GM12878 (cell line): Measurements from ENCODE around the gene DCC. TPM values are rescaled to one million over a fixed set of nuclear protein-coding genes. Genes with fewer than 3 reads are reported as not detected.
"Not testable (repeated sequence)": the region's sequence is repeated elsewhere in the genome, so short reads cannot be mapped to it uniquely, and the experiment has no call there.

Experiments used
- ATAC-seq: fragments of 200-7000 bp; cut with Tn5 transposase; 3 replicates; pipeline ENCODE4 v1.9.1; 2020; ENCODE audit warnings: mild to moderate bottlenecking, moderate library complexity
- BruUV-seq: library from RNA; stranded (reverse); fragments of 400-500 nt; replicated peaks from 2 replicates; lab custom pipeline; 2021; lab: Mats Ljungman, UMichigan
- CTCF ChIA-PET: fragments of 300-600 bp; sonication (Branson Sonifier 250); formaldehyde crosslinking; extraction: SDS; loops from one replicate; lab custom pipeline; 2021; ENCODE audit warnings: inconsistent platforms; lab: Yijun Ruan, JAX
- POLR2A ChIA-PET: fragments of 350-600 bp; formaldehyde crosslinking; extraction: SDS; loops from one replicate; lab custom pipeline; 2021; ENCODE audit warnings: inconsistent platforms; lab: Charles Lee
- RAD21 ChIA-PET: fragments of 300-600 bp; sonication (Branson Sonifier 250); formaldehyde crosslinking; loops from one replicate; lab custom pipeline; 2023; ENCODE audit warnings: antibody characterized with exemption; ENCODE audit not compliant: unreplicated experiment; lab: Charles Lee
- SMC1A ChIA-PET: fragments of 300-600 bp; sonication (Branson Sonifier 250); formaldehyde crosslinking; loops from one replicate; lab custom pipeline; 2023; ENCODE audit not compliant: unreplicated experiment, uncharacterized antibody; lab: Charles Lee
- DNase-seq: peaks from one replicate; pipeline ENCODE4 v3.0.0-alpha.2; 2011; ENCODE audit warnings: low read depth, low spot score
- FAIRE-seq: peaks from 3 replicates; lab custom pipeline; 2011; peaks lifted over from hg19 to GRCh38; lab: Jason Lieb, UNC
- H2AFZ ChIP-seq: 2 replicates; pipeline ENCODE4 v1.6.0; 2011; ENCODE audit warnings: low read depth, low read length, control low read depth; ENCODE audit not compliant: control insufficient read depth
- H3K27ac ChIP-seq: 2 replicates; pipeline ENCODE4 v1.5.1; 2011; ENCODE audit warnings: control low read depth; ENCODE audit not compliant: control insufficient read depth, insufficient read depth
- H3K27me3 ChIP-seq, 2 experiments: replicated peaks in 1 of 2; 2 replicates each; pipeline versions ENCODE4 v1.6.0 to v1.6.1; 2011; ENCODE audit warnings: low read length in 1 of 2; ENCODE audit not compliant: control insufficient read depth in 2 of 2, insufficient read depth in 2 of 2
- H3K36me3 ChIP-seq, 2 experiments: 2 replicates each; pipeline ENCODE4 v1.5.1; 2011; ENCODE audit warnings: low read length in 1 of 2; ENCODE audit not compliant: control insufficient read depth in 2 of 2, insufficient read depth in 2 of 2
- H3K4me1 ChIP-seq: 2 replicates; pipeline ENCODE4 v1.6.1; 2011; ENCODE audit warnings: mild to moderate bottlenecking, low read length, moderate library complexity, mixed read lengths; ENCODE audit not compliant: control insufficient read depth, insufficient read depth
- H3K4me2 ChIP-seq: 2 replicates; pipeline ENCODE4 v1.6.0; 2011; ENCODE audit warnings: control low read depth; ENCODE audit not compliant: control insufficient read depth, insufficient read depth
- H3K4me3 ChIP-seq: fragments of 200-600 bp; sonication (generic); 2 replicates; pipeline ENCODE4 v1.5.1; 2016
- H3K79me2 ChIP-seq: 2 replicates; pipeline ENCODE4 v1.6.0; 2011; ENCODE audit warnings: low read length; ENCODE audit not compliant: control insufficient read depth, insufficient read depth
- H3K9ac ChIP-seq: 2 replicates; pipeline ENCODE4 v1.8.0; 2011; ENCODE audit warnings: low read length, control low read depth, mixed read lengths; ENCODE audit not compliant: control insufficient read depth, insufficient read depth
- H3K9me3 ChIP-seq: replicated peaks from 3 replicates; pipeline ENCODE4 v1.5.1; 2011; ENCODE audit warnings: mild to moderate bottlenecking, low read length; ENCODE audit not compliant: control insufficient read depth, insufficient read depth
- H4K20me1 ChIP-seq: 2 replicates; pipeline ENCODE4 v1.6.0; 2011; ENCODE audit not compliant: control insufficient read depth, insufficient read depth
- CEBPB ChIP-seq, 2 experiments: fragments of 150-350 bp in 1 of 2; IDR thresholded peaks; 2 replicates each; pipeline ENCODE4 v1.6.1; 2012 to 2014; ENCODE audit warnings: low read depth in 2 of 2, low read length in 2 of 2, borderline replicate concordance in 1 of 2, inconsistent platforms in 1 of 2
- DPF2 ChIP-seq: fragments of 450-650 bp; IDR thresholded peaks from 2 replicates; pipeline ENCODE4 v1.6.1; 2017; ENCODE audit warnings: mild to moderate bottlenecking
- E4F1 ChIP-seq: fragments of 450-650 bp; IDR thresholded peaks from 2 replicates; pipeline ENCODE4 v1.6.1; 2018; ENCODE audit warnings: borderline replicate concordance, mild to moderate bottlenecking; ENCODE audit not compliant: partially characterized antibody
- GABPA ChIP-seq: IDR thresholded peaks from 2 replicates; pipeline ENCODE4 v1.6.1; 2014; ENCODE audit warnings: antibody characterized with exemption, low read depth, mild to moderate bottlenecking, inconsistent platforms
- HSF1 ChIP-seq: fragments of 150-350 bp; IDR thresholded peaks from 2 replicates; pipeline ENCODE4 v1.6.1; 2014; ENCODE audit warnings: mild to moderate bottlenecking, low read depth, low read length
- NFIC ChIP-seq: IDR thresholded peaks from 2 replicates; pipeline ENCODE4 v1.6.1; 2012; ENCODE audit warnings: low read depth, mild to moderate bottlenecking, inconsistent platforms, low read length, moderate library complexity
- NFYA ChIP-seq: IDR thresholded peaks from 2 replicates; pipeline ENCODE4 v1.6.1; 2011; ENCODE audit warnings: low read depth, mild to moderate bottlenecking, low read length, improper control_type of control experiment, borderline replicate concordance
- NR2C2 ChIP-seq: IDR thresholded peaks from 2 replicates; pipeline ENCODE4 v1.6.1; 2011; ENCODE audit warnings: borderline replicate concordance, low read depth; ENCODE audit not compliant: control insufficient read depth, insufficient read length
- NR2F1 ChIP-seq: fragments of 450-650 bp; conservative IDR thresholded peaks from 2 replicates; pipeline ENCODE4 v1.6.1; 2017; ENCODE audit warnings: mild to moderate bottlenecking
- PAX8 ChIP-seq: fragments of 450-650 bp; IDR thresholded peaks from 2 replicates; pipeline ENCODE4 v1.6.1; 2017; ENCODE audit warnings: mild to moderate bottlenecking, moderate library complexity
- PML ChIP-seq: IDR thresholded peaks from 2 replicates; pipeline ENCODE4 v1.6.1; 2012; ENCODE audit warnings: low read length, inconsistent platforms
- POU2F2 ChIP-seq: IDR thresholded peaks from 3 replicates; pipeline ENCODE4 v1.6.1; 2011; ENCODE audit warnings: low read depth, mild to moderate bottlenecking, low read length, borderline replicate concordance
- SMARCA5 ChIP-seq: fragments of 450-650 bp; IDR thresholded peaks from 2 replicates; pipeline ENCODE4 v1.6.1; 2017; ENCODE audit warnings: mild to moderate bottlenecking
- STAT1 ChIP-seq: fragments of 450-650 bp; conservative IDR thresholded peaks from 2 replicates; pipeline ENCODE4 v1.6.1; 2014; ENCODE audit warnings: antibody characterized with exemption, mild to moderate bottlenecking
- ZNF207 ChIP-seq: fragments of 450-650 bp; IDR thresholded peaks from 2 replicates; pipeline ENCODE4 v1.6.1; 2014; ENCODE audit warnings: antibody characterized with exemption, mild to moderate bottlenecking, borderline replicate concordance
- ZNF384 ChIP-seq: IDR thresholded peaks from 2 replicates; pipeline ENCODE4 v1.6.1; 2012; ENCODE audit warnings: low read depth, mild to moderate bottlenecking, low read length, improper control_type of control experiment, borderline replicate concordance
- WGBS: methylation state at CpG from one replicate; pipeline ENCODE4 v1.1.6; 2016; ENCODE audit warnings: low lambda C conversion rate; ENCODE audit not compliant: insufficient replicate concordance, insufficient coverage; ENCODE audit errors: missing lambda C conversion rate; 5-methylcytosine and 5-hydroxymethylcytosine counted together
- in situ Hi-C: fragments of 300-500 bp; cut with MboI; formaldehyde crosslinking; loops from 9 replicates; pipeline ENCODE4 v1.14.3; 2018; ENCODE audit warnings: mixed read lengths
- intact Hi-C: fragments of 100-400 bp; cut with micrococcal nuclease; formaldehyde crosslinking; loops from one replicate; pipeline ENCODE4 v1.14.2; 2022; ENCODE audit not compliant: unreplicated experiment
- polyA plus RNA-seq, 11 experiments: library from polyadenylated mRNA; depleted of rRNA in 4 of 11; unstranded in 6 of 11; stranded (reverse) in 5 of 11; fragments of >200 nt; fragmentation: Nextera tagmentation in 4 of 11; fragmentation: Illumina TruSeq in 1 of 11; extraction: Ambion mirVana in 4 of 11; extraction: Trizol in 1 of 11; gene quantifications; 1 replicate in 1 of 11; 2 replicates in 10 of 11; pipeline versions ENCODE4 v1.2.1 to v1.2.3, GENCODE V29; 2011 to 2016; ENCODE audit warnings: inconsistent platforms in 2 of 11, missing spikeins in 2 of 11, low read depth in 1 of 11
- total RNA-seq, 4 experiments: library from RNA; depleted of rRNA in 3 of 4; stranded (reverse); fragments of >200 nt in 3 of 4; fragmentation: Illumina TruSeq in 1 of 4; extraction: Trizol in 1 of 4; gene quantifications; 2 replicates each; pipeline versions ENCODE4 v1.2.1 to v1.2.3, GENCODE V29; 2013 to 2021

Gene DCC
- total and polyA plus RNA-seq, 10 of the 15 experiments (the other 5 are each of a cell fraction or from before 2014, with no cell fraction given): 0.01 TPM; not detected in 9

- no peak for TF ChIP-seq CEBPB (IDR thresholded peaks at IDR 0.05; ENCODE audit: borderline replicate concordance in 1 of 2, low read depth in 2 of 2, low read length in 2 of 2)
- TF ChIP-seq, all 136 proteins: peak for 0
Observed at GRCh38 chr18:52353589-52353988, 13.6 kb downstream of the DCC start (continued).

- POLR2A ChIA-PET: no interaction called here
- H3K36me3 ChIP-seq: no peaks in the 10 kb centered on the region
- RAD21 ChIA-PET: no interaction called here
- BruUV-seq: no TSS peak
- no peak for TF ChIP-seq PAX8
- TF ChIP-seq STAT1: no peak
- TF ChIP-seq HSF1: no peak
- no peak for TF ChIP-seq NR2C2
- no peak for TF ChIP-seq E4F1
- no peak for TF ChIP-seq SMARCA5
- no peak for TF ChIP-seq NFIC
- no peak for TF ChIP-seq GABPA
- no peak for TF ChIP-seq PML
- TF ChIP-seq NFYA: no peak
- TF ChIP-seq DPF2: no peak
- no peak for TF ChIP-seq NR2F1
- no peak for TF ChIP-seq ZNF384
- no peak for TF ChIP-seq POU2F2
- no peak for TF ChIP-seq ZNF207
- CTCF ChIA-PET: no interaction called here
- H3K79me2 ChIP-seq: no peaks in the 10 kb centered on the region
- H3K4me3 ChIP-seq: no peak overlapping the region
- no peaks in the 10 kb centered on the region for H3K27me3 ChIP-seq
- H3K4me2 ChIP-seq: no peak overlapping the region
- no peaks in the 10 kb centered on the region for H3K9me3 ChIP-seq
- intact Hi-C loops: no loop called here
- no peak for DNase-seq
- H3K9ac ChIP-seq: no peak overlapping the region
- no peak for ATAC-seq
- H4K20me1 ChIP-seq: no peaks in the 10 kb centered on the region
- no peak overlapping the region for H2AFZ ChIP-seq
- SMC1A ChIA-PET: no interaction called here
- no peak overlapping the region for H3K27ac ChIP-seq
- in situ Hi-C loops: no loop called here
- H3K4me1 ChIP-seq: no peaks in the 10 kb centered on the region
- no peak for FAIRE-seq
- 0% methylated on average over 1 of the region's 1 CpG for WGBS
Observed at GRCh38 chr18:52363861-52364260, 23.9 kb downstream of the DCC start.

GRCh38 chr18:52366851-52367250 lies 26.9 kb downstream of the DCC start:
- H3K79me2 ChIP-seq, H3K4me2 ChIP-seq, SMC1A ChIA-PET, H3K4me3 ChIP-seq, ATAC-seq, H3K27me3 ChIP-seq, BruUV-seq, FAIRE-seq, intact Hi-C loops, H4K20me1 ChIP-seq, H3K36me3 ChIP-seq, H3K9me3 ChIP-seq, H3K9ac ChIP-seq, H3K27ac ChIP-seq, RAD21 ChIA-PET, in situ Hi-C loops, POLR2A ChIA-PET, H3K4me1 ChIP-seq, DNase-seq, H2AFZ ChIP-seq, CTCF ChIA-PET: not testable (repeated sequence)
- 67% methylated on average over 21 of the region's 27 CpGs for WGBS
